ENCODE data around the gene ZNF512B.
"Not testable (repeated sequence)": the region's sequence is repeated elsewhere in the genome, so short reads cannot be mapped to it uniquely, and the experiment has no call there.

ZNF512B gene

GRCh38 chr20:63961664-63962425, 7.9 kb downstream of the ZNF512B start:
- H3K4me1 Mint-ChIP-seq, result peaks cover 17% of the 10 kb centered on the region
- no peak overlapping the region for H3K4me3 Mint-ChIP-seq
- ATAC-seq (no peak), DNase-seq (no peak)
- no peak overlapping the region for H3K27ac Mint-ChIP-seq
- H3K27me3 Mint-ChIP-seq, result no peaks in the 10 kb centered on the region
- H3K36me3 Mint-ChIP-seq (ENCODE audit: low read depth), result peaks cover 8% of the 10 kb centered on the region
- no peaks in the 10 kb centered on the region for H3K9me3 Mint-ChIP-seq

- not testable (repeated sequence) for H3K27me3 Mint-ChIP-seq; DNase-seq; H3K4me3 Mint-ChIP-seq; ATAC-seq; H3K27ac Mint-ChIP-seq; H3K36me3 Mint-ChIP-seq (ENCODE audit: low read depth); H3K9me3 Mint-ChIP-seq
- peaks cover 19% of the 10 kb centered on the region for H3K4me1 Mint-ChIP-seq
These were observed 8.8 kb downstream of the ZNF512B start for GRCh38 chr20:63960654-63961621.

- H3K4me3 Mint-ChIP-seq, result no peak overlapping the region
- peaks cover 3% of the 10 kb centered on the region for H3K36me3 Mint-ChIP-seq (ENCODE audit: low read depth)
- peaks cover 25% of the 10 kb centered on the region for H3K4me1 Mint-ChIP-seq
- no peaks in the 10 kb centered on the region for H3K27me3 Mint-ChIP-seq
- H3K9me3 Mint-ChIP-seq, result no peaks in the 10 kb centered on the region
- no peak for ATAC-seq
- DNase-seq, result no peak
- no peak overlapping the region for H3K27ac Mint-ChIP-seq
These were observed 10.0 kb downstream of the ZNF512B start for GRCh38 chr20:63959699-63960075.

- Mint-ChIP-seq H3K27ac (no peak overlapping the region), H3K27me3 (no peaks in the 10 kb centered on the region), H3K4me1 (peaks cover 30% of the 10 kb centered on the region), H3K4me3 (no peak overlapping the region), H3K36me3 (ENCODE audit: low read depth) (peaks cover 3% of the 10 kb centered on the region), H3K9me3 (no peaks in the 10 kb centered on the region)
- DNase-seq (no peak), ATAC-seq (no peak)
These were observed 10.6 kb downstream of the ZNF512B start for GRCh38 chr20:63958964-63959698.

- no peak for ATAC-seq
- H3K27me3 Mint-ChIP-seq, result no peaks in the 10 kb centered on the region
- no peaks in the 10 kb centered on the region for H3K9me3 Mint-ChIP-seq
- peak overlapping the region; percentile 70 for H3K27ac Mint-ChIP-seq
- no peak overlapping the region for H3K4me3 Mint-ChIP-seq
- no peak for DNase-seq
- peaks cover 37% of the 10 kb centered on the region for H3K4me1 Mint-ChIP-seq
- peaks cover 3% of the 10 kb centered on the region for H3K36me3 Mint-ChIP-seq (ENCODE audit: low read depth)
These were observed 11.3 kb downstream of the ZNF512B start for GRCh38 chr20:63958471-63958870.

- H3K27ac Mint-ChIP-seq, result peak overlapping the region; percentile 86
- ATAC-seq (no peak), DNase-seq (peak; percentile 66)
- H3K4me3 Mint-ChIP-seq, result peak overlapping the region; percentile 82
- no peaks in the 10 kb centered on the region for H3K27me3 Mint-ChIP-seq
- H3K9me3 Mint-ChIP-seq, result no peaks in the 10 kb centered on the region
- peaks cover 43% of the 10 kb centered on the region for H3K4me1 Mint-ChIP-seq
- H3K36me3 Mint-ChIP-seq (ENCODE audit: low read depth), result peaks cover 2% of the 10 kb centered on the region
These were observed 11.9 kb downstream of the ZNF512B start for GRCh38 chr20:63957690-63958441.

GRCh38 chr20:63957004-63957689, 12.6 kb downstream of the ZNF512B start:
- ATAC-seq (peak; percentile 64), DNase-seq (peak; percentile 77)
- no peaks in the 10 kb centered on the region for H3K36me3 Mint-ChIP-seq (ENCODE audit: low read depth)
- peaks cover 47% of the 10 kb centered on the region for H3K4me1 Mint-ChIP-seq
- peak overlapping the region; percentile 82 for H3K4me3 Mint-ChIP-seq
- H3K9me3 Mint-ChIP-seq, result no peaks in the 10 kb centered on the region
- H3K27me3 Mint-ChIP-seq, result no peaks in the 10 kb centered on the region
- H3K27ac Mint-ChIP-seq, result peak overlapping the region; percentile 86

- no peaks in the 10 kb centered on the region for H3K36me3 Mint-ChIP-seq (ENCODE audit: low read depth)
- peaks cover 49% of the 10 kb centered on the region for H3K4me1 Mint-ChIP-seq
- H3K27me3 Mint-ChIP-seq, result no peaks in the 10 kb centered on the region
- H3K9me3 Mint-ChIP-seq, result no peaks in the 10 kb centered on the region
- DNase-seq (no peak), ATAC-seq (no peak)
- H3K4me3 Mint-ChIP-seq, result peak overlapping the region; percentile 82
- H3K27ac Mint-ChIP-seq, result peak overlapping the region; percentile 86
These were observed 13.1 kb downstream of the ZNF512B start for GRCh38 chr20:63956664-63957003.

- DNase-seq, result peak; percentile 88
- Mint-ChIP-seq H3K27ac (peak within 1 kb of the TSS; percentile 86), H3K9me3 (no peaks in the 10 kb centered on the region), H3K4me3 (peak within 1 kb of the TSS; percentile 82), H3K4me1 (peaks cover 49% of the 10 kb centered on the region), H3K27me3 (no peaks in the 10 kb centered on the region), H3K36me3 (ENCODE audit: low read depth) (no peaks in the 10 kb centered on the region)
- peak; percentile 78 for ATAC-seq
These were observed 13.7 kb downstream of the ZNF512B start, which contains the start of gene UCKL1 for GRCh38 chr20:63955827-63956663. UCKL1 (minus strand) TSS chr20:63956416; CDS start chr20:63956372, 44 bp downstream.

GRCh38 chr20:63955281-63955826, 14.4 kb downstream of the ZNF512B start:
- H3K27me3 Mint-ChIP-seq, result no peaks in the 10 kb centered on the region
- no peaks in the 10 kb centered on the region for H3K9me3 Mint-ChIP-seq
- peaks cover 49% of the 10 kb centered on the region for H3K4me1 Mint-ChIP-seq
- H3K27ac Mint-ChIP-seq, result peak overlapping the region; percentile 67
- H3K4me3 Mint-ChIP-seq, result peak overlapping the region; percentile 82
- ATAC-seq (peak; percentile 2), DNase-seq (peak; percentile 52)
- no peaks in the 10 kb centered on the region for H3K36me3 Mint-ChIP-seq (ENCODE audit: low read depth)

GRCh38 chr20:63953764-63954429, 15.8 kb downstream of the ZNF512B start:
- Mint-ChIP-seq H3K4me3 (peak overlapping the region; percentile 82), H3K36me3 (ENCODE audit: low read depth) (no peaks in the 10 kb centered on the region), H3K27me3 (no peaks in the 10 kb centered on the region), H3K4me1 (peaks cover 54% of the 10 kb centered on the region), H3K9me3 (no peaks in the 10 kb centered on the region), H3K27ac (no peak overlapping the region)
- no peak for DNase-seq
- no peak for ATAC-seq

- Mint-ChIP-seq H3K4me3 (no peak overlapping the region), H3K9me3 (no peaks in the 10 kb centered on the region), H3K4me1 (peaks cover 56% of the 10 kb centered on the region), H3K27ac (no peak overlapping the region), H3K27me3 (no peaks in the 10 kb centered on the region), H3K36me3 (ENCODE audit: low read depth) (no peaks in the 10 kb centered on the region)
- ATAC-seq (no peak), DNase-seq (no peak)
These were observed 17.0 kb downstream of the ZNF512B start for GRCh38 chr20:63952769-63953168.

Data from activated naive CD8-positive, alpha-beta T cell treated with anti-CD3 and anti-CD28 coated beads, Interleukin-2, amount 50 U/mL, for 24 hours (primary cell).